Panc1 (cell line): ENCODE measurements around the gene NUSAP1. TPM values are rescaled to one million over a fixed set of nuclear protein-coding genes. Genes with fewer than 3 reads are reported as not detected.

Experiments used
- ATAC-seq: fragments of 200-7000 bp; cut with Tn5 transposase; 2 replicates; pipeline ENCODE4 v1.9.1; 2020; ENCODE audit warnings: mild to moderate bottlenecking, moderate library complexity
- BruUV-seq: library from RNA; stranded (reverse); fragments of 400-500 nt; replicated peaks from 2 replicates; lab custom pipeline; 2021; lab: Mats Ljungman, UMichigan
- CTCF ChIA-PET: fragments of 300-600 bp; sonication (Branson Sonifier 250); formaldehyde crosslinking; loops from one replicate; lab custom pipeline; 2022; ENCODE audit warnings: antibody characterized with exemption; lab: Charles Lee
- POLR2A ChIA-PET: fragments of 300-600 bp; sonication (Branson Sonifier 250); formaldehyde crosslinking; loops from one replicate; lab custom pipeline; 2022; ENCODE audit warnings: antibody characterized with exemption; lab: Charles Lee
- DNase-seq: peaks from one replicate; pipeline ENCODE4 v3.0.0-alpha.2; 2010; ENCODE audit warnings: low read depth, low spot score
- H3K27ac ChIP-seq: 2 replicates; pipeline ENCODE4 v1.5.1; 2011; ENCODE audit warnings: mild to moderate bottlenecking, low read length, inconsistent platforms
- H3K27me3 ChIP-seq: fragments of 200-500 bp; sonication (Bioruptor generic); 2 replicates; pipeline ENCODE4 v1.6.0; 2014; ENCODE audit warnings: low read length, inconsistent platforms; ENCODE audit not compliant: control insufficient read depth, insufficient read depth
- H3K36me3 ChIP-seq: fragments of 200-500 bp; sonication (Bioruptor generic); 2 replicates; pipeline ENCODE4 v1.5.1; 2014; ENCODE audit warnings: inconsistent platforms, mild to moderate bottlenecking, low read length, moderate library complexity; ENCODE audit not compliant: control insufficient read depth, insufficient read depth
- H3K4me1 ChIP-seq: 2 replicates; pipeline ENCODE4 v1.5.1; 2011; ENCODE audit warnings: inconsistent platforms, mild to moderate bottlenecking, low read length, moderate library complexity; ENCODE audit not compliant: control insufficient read depth, insufficient read depth
- H3K4me3 ChIP-seq, 2 experiments: 2 replicates each; pipeline ENCODE4 v1.5.1; 2011 to 2012; ENCODE audit warnings: low read depth in 2 of 2, low read length in 2 of 2, mild to moderate bottlenecking in 2 of 2, inconsistent platforms in 1 of 2, moderate library complexity in 1 of 2
- H3K9me3 ChIP-seq: fragments of 200-500 bp; sonication (Bioruptor generic); 2 replicates; pipeline ENCODE4 v1.5.1; 2014; ENCODE audit warnings: low read depth, mild to moderate bottlenecking, inconsistent platforms, low read length, moderate library complexity; ENCODE audit not compliant: control insufficient read depth, insufficient read depth
- POLR2AphosphoS5 ChIP-seq: IDR thresholded peaks from 2 replicates; pipeline ENCODE4 v1.6.1; 2012; ENCODE audit warnings: mild to moderate bottlenecking, low read depth, low read length, moderate library complexity
- SIN3A ChIP-seq: IDR thresholded peaks from 2 replicates; pipeline ENCODE4 v1.6.1; 2012; ENCODE audit warnings: low read depth, mild to moderate bottlenecking, low read length, moderate library complexity, borderline replicate concordance; ENCODE audit not compliant: insufficient read depth
- TCF7L2 ChIP-seq: IDR thresholded peaks from 2 replicates; pipeline ENCODE4 v1.6.1; 2011; ENCODE audit warnings: mild to moderate bottlenecking, low read depth, low read length, inconsistent platforms
- in situ Hi-C: cut with HindIII; loops from 2 replicates; pipeline ENCODE4 v1.10.0; 2016; ENCODE audit warnings: low sequenced_read_pairs, low pct_unique_long_range_greater_than_20kb
- intact Hi-C: fragments of 100-400 bp; cut with micrococcal nuclease; formaldehyde crosslinking; loops from one replicate; pipeline ENCODE4 v1.10.0; 2022; ENCODE audit not compliant: unreplicated experiment
- total RNA-seq: library from RNA; stranded (reverse); gene quantifications from one replicate; pipeline ENCODE4 v1.2.1, GENCODE V29; 2021; ENCODE audit not compliant: unreplicated experiment
- TF ChIP-seq, protein P1 (sequence below), 2 experiments: IDR thresholded peaks; 2 replicates each; pipeline ENCODE4 v1.6.1; 2011 to 2012; ENCODE audit warnings: low read depth in 2 of 2, control low read depth in 1 of 2, low read length in 1 of 2, mild to moderate bottlenecking in 1 of 2, moderate library complexity in 1 of 2; ENCODE audit not compliant: insufficient read depth in 1 of 2
- TF ChIP-seq, protein P2 (sequence below): fragments of 450-650 bp; IDR thresholded peaks from 2 replicates; pipeline ENCODE4 v1.5.1; 2017; ENCODE audit warnings: mild to moderate bottlenecking

NUSAP1 gene
- total RNA-seq, 1 experiment from 2014 or later: 127 TPM

DNA sequence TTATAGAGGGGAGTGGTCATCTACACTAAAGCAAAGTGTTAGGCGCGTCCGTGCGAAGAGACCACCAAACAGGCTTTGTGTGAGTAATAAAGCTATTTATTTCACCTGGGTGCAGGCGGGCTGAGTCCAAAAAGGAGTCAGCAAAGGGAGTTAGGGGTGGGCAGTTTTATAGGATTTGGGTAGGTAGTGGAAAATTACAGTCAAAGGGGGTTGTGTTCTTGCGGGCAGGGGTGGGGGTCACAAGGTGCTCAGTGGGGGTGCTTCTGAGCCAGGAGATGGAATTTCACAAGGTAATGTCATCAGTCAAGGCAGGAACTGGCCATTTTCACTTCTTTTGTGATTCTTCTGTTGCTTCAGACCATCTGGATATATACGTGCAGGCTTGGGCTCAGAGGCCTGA is 47.4 kb upstream of the NUSAP1 start:
- Histone ChIP-seq H3K9me3 (no peaks in the 10 kb centered on the region), H3K27ac (peak overlapping the region; percentile 98), H3K4me1 (peaks cover 2% of the 10 kb centered on the region), H3K27me3 (no peaks in the 10 kb centered on the region), H3K36me3 (peaks cover 19% of the 10 kb centered on the region), H3K4me3 (peak overlapping the region; percentile 93 to 95)
- DNase-seq (no peak), ATAC-seq (no peak)
- TF ChIP-seq POLR2AphosphoS5: no peak
- TF ChIP-seq, protein P1, sequence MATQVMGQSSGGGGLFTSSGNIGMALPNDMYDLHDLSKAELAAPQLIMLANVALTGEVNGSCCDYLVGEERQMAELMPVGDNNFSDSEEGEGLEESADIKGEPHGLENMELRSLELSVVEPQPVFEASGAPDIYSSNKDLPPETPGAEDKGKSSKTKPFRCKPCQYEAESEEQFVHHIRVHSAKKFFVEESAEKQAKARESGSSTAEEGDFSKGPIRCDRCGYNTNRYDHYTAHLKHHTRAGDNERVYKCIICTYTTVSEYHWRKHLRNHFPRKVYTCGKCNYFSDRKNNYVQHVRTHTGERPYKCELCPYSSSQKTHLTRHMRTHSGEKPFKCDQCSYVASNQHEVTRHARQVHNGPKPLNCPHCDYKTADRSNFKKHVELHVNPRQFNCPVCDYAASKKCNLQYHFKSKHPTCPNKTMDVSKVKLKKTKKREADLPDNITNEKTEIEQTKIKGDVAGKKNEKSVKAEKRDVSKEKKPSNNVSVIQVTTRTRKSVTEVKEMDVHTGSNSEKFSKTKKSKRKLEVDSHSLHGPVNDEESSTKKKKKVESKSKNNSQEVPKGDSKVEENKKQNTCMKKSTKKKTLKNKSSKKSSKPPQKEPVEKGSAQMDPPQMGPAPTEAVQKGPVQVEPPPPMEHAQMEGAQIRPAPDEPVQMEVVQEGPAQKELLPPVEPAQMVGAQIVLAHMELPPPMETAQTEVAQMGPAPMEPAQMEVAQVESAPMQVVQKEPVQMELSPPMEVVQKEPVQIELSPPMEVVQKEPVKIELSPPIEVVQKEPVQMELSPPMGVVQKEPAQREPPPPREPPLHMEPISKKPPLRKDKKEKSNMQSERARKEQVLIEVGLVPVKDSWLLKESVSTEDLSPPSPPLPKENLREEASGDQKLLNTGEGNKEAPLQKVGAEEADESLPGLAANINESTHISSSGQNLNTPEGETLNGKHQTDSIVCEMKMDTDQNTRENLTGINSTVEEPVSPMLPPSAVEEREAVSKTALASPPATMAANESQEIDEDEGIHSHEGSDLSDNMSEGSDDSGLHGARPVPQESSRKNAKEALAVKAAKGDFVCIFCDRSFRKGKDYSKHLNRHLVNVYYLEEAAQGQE (IDR thresholded peaks at IDR 0.05; ENCODE audit: insufficient read depth in 1 of 2, low read depth in 2 of 2, low read length in 1 of 2): no peak
- TF ChIP-seq, protein P2, sequence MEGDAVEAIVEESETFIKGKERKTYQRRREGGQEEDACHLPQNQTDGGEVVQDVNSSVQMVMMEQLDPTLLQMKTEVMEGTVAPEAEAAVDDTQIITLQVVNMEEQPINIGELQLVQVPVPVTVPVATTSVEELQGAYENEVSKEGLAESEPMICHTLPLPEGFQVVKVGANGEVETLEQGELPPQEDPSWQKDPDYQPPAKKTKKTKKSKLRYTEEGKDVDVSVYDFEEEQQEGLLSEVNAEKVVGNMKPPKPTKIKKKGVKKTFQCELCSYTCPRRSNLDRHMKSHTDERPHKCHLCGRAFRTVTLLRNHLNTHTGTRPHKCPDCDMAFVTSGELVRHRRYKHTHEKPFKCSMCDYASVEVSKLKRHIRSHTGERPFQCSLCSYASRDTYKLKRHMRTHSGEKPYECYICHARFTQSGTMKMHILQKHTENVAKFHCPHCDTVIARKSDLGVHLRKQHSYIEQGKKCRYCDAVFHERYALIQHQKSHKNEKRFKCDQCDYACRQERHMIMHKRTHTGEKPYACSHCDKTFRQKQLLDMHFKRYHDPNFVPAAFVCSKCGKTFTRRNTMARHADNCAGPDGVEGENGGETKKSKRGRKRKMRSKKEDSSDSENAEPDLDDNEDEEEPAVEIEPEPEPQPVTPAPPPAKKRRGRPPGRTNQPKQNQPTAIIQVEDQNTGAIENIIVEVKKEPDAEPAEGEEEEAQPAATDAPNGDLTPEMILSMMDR: no peak
- no peak for TF ChIP-seq SIN3A
- no peak for TF ChIP-seq TCF7L2
- ChIA-PET CTCF (no interaction called here), POLR2A (interaction anchor here (1.0 kb wide), 1 partner anchor 33 kb away, joined by 10 read pairs; no protein-coding TSS in a partner anchor)
- BruUV-seq: no TSS peak
- in situ Hi-C loops: no loop called here
- intact Hi-C loops: no loop called here

DNA sequence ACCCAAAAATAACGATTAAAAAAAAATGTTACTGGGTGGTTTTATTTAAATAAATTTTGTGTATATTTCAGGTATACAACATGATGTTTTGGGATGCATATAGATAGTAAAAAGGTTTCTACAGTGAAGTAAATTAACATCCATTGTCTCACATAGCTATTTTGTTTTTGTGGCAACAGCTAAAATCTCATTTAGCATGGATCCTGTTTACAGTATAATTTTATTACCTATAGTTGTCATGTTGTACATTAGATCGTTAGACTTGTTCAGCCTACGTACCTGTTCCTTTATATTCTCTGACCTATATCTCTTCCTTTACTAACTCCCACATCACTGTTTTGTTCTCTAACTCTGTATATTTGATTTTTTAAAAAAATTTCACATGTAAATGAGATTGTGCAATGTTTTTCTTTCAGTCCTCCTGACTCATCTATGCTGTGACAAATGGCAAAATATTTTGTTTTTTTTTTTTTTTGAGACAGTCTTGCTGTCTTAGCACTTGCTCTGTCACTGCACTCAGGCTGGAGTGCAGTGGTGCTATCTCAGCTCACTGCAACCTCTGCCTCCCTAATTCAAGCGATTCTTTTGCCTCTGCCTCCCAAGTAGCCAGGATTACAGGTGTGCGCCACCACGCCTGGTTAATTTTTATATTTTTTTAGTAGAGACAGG is 45.9 kb upstream of the NUSAP1 start:
- Histone ChIP-seq H3K4me1 (peaks cover 2% of the 10 kb centered on the region), H3K4me3 (no peak overlapping the region), H3K27me3 (no peaks in the 10 kb centered on the region), H3K9me3 (no peaks in the 10 kb centered on the region), H3K27ac (no peak overlapping the region), H3K36me3 (peaks cover 19% of the 10 kb centered on the region)
- TF ChIP-seq POLR2AphosphoS5: no peak
- TF ChIP-seq, protein P1 (IDR thresholded peaks at IDR 0.05; ENCODE audit: insufficient read depth in 1 of 2, low read depth in 2 of 2, low read length in 1 of 2): no peak
- no peak for TF ChIP-seq TCF7L2
- TF ChIP-seq, protein P2: no peak
- no peak for TF ChIP-seq SIN3A
- CTCF ChIA-PET: no interaction called here
- in situ Hi-C loops (no loop called here), intact Hi-C loops (no loop called here)
- ATAC-seq (no peak), DNase-seq (no peak)
- POLR2A ChIA-PET: interaction anchor here (0.6 to 0.7 kb wide), 2 partner anchors 10 to 19 kb away, joined by 3 to 5 read pairs; no protein-coding TSS in a partner anchor
- BruUV-seq: TSS peak; percentile 60
